ENCODE data around the gene IL17REL.
"Not testable (repeated sequence)": the region's sequence is repeated elsewhere in the genome, so short reads cannot be mapped to it uniquely, and the experiment has no call there.

DNA sequence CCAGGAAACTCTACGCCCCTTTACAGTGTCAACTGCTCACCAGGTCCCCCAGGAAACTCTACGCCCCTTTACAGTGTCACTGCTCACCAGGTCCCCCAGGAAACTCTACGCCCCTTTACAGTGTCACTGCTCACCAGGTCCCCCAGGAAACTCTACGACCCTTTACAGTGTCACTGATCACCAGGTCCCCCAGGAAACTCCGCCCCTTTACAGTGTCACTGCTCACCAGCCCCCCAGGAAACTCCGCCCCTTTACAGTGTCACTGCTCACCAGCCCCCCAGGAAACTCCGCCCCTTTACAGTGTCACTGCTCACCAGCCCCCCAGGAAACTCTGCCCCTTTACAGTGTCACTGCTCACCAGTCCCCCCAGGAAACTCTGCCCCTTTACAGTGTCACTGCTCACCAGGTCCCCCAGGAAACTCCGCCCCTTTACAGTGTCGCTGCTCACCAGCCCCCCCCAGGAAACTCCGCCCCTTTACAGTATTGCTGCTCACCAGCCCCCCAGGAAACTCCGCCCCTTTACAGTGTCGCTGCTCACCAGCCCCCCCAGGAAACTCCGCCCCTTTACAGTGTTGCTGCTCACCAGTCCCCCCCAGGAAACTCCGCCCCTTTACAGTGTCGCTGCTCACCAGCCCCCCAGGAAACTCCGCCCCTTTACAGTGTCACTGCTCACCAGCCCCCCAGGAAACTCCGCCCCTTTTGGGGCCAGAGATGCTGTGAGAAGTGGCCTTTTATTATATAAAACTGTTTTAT lies 67.3 kb downstream of the IL17REL start:
- TF ChIP-seq, protein P1, sequence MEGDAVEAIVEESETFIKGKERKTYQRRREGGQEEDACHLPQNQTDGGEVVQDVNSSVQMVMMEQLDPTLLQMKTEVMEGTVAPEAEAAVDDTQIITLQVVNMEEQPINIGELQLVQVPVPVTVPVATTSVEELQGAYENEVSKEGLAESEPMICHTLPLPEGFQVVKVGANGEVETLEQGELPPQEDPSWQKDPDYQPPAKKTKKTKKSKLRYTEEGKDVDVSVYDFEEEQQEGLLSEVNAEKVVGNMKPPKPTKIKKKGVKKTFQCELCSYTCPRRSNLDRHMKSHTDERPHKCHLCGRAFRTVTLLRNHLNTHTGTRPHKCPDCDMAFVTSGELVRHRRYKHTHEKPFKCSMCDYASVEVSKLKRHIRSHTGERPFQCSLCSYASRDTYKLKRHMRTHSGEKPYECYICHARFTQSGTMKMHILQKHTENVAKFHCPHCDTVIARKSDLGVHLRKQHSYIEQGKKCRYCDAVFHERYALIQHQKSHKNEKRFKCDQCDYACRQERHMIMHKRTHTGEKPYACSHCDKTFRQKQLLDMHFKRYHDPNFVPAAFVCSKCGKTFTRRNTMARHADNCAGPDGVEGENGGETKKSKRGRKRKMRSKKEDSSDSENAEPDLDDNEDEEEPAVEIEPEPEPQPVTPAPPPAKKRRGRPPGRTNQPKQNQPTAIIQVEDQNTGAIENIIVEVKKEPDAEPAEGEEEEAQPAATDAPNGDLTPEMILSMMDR (conservative IDR thresholded peaks at IDR 0.05; ENCODE audit: low read length) = not testable (repeated sequence)
- TF ChIP-seq EZH2phosphoT487 (IDR thresholded peaks at IDR 0.05; ENCODE audit: borderline replicate concordance) = not testable (repeated sequence)
